ENCODE measurements around the gene SLC13A2.

The SLC13A2 gene

DNA sequence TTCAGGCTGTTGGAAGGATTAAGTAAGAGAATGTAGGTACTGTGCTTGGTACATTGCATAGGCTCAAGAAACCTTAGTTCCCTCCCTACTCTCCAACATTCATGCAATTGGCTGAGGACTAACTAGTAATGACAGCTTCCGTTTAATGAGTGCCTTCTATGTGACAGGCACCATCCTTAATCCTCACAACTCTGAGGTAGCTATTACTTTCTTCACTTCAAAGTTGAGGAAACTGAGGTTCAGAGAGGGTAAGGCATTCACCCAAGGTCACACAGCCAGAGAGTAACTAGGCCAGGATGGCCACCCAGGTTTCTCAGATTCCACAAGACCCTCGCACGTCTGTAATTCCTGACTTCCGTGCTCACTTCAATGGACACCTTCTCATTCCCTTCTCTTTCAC, 56.8 kb downstream of the SLC13A2 start:
- no peak overlapping the region for H3K4me3 ChIP-seq (ENCODE audit: low read depth, low read length)
- DNase-seq (ENCODE audit: low read depth): no peak
- TF ChIP-seq, protein P1, sequence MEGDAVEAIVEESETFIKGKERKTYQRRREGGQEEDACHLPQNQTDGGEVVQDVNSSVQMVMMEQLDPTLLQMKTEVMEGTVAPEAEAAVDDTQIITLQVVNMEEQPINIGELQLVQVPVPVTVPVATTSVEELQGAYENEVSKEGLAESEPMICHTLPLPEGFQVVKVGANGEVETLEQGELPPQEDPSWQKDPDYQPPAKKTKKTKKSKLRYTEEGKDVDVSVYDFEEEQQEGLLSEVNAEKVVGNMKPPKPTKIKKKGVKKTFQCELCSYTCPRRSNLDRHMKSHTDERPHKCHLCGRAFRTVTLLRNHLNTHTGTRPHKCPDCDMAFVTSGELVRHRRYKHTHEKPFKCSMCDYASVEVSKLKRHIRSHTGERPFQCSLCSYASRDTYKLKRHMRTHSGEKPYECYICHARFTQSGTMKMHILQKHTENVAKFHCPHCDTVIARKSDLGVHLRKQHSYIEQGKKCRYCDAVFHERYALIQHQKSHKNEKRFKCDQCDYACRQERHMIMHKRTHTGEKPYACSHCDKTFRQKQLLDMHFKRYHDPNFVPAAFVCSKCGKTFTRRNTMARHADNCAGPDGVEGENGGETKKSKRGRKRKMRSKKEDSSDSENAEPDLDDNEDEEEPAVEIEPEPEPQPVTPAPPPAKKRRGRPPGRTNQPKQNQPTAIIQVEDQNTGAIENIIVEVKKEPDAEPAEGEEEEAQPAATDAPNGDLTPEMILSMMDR (conservative IDR thresholded peaks at IDR 0.05; ENCODE audit: low read depth, low read length): no peak

DNA sequence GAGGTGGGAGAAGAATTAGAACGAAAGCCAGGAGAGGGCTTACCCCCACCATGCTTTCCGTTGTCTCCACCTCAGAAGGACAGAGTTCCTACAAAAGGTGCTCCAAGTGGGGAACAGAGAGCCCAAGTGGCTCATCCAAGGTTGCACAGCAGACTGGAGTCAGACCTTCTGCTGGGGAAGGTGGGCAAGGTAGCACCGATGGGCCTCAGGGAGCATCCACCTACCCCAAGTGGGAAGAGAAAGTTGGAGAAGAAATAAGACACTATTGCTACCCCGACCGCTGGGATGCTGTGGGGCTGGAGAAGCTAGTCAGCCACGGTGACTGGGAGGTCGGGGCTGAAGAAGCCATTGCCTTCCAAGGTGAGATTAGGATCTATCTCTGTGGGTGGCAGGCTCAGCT, 57.5 kb downstream of the SLC13A2 start:
- H3K4me3 ChIP-seq (ENCODE audit: low read depth, low read length): no peak overlapping the region
- DNase-seq (ENCODE audit: low read depth): no peak
- TF ChIP-seq, protein P1 (conservative IDR thresholded peaks at IDR 0.05; ENCODE audit: low read depth, low read length): no peak

DNA sequence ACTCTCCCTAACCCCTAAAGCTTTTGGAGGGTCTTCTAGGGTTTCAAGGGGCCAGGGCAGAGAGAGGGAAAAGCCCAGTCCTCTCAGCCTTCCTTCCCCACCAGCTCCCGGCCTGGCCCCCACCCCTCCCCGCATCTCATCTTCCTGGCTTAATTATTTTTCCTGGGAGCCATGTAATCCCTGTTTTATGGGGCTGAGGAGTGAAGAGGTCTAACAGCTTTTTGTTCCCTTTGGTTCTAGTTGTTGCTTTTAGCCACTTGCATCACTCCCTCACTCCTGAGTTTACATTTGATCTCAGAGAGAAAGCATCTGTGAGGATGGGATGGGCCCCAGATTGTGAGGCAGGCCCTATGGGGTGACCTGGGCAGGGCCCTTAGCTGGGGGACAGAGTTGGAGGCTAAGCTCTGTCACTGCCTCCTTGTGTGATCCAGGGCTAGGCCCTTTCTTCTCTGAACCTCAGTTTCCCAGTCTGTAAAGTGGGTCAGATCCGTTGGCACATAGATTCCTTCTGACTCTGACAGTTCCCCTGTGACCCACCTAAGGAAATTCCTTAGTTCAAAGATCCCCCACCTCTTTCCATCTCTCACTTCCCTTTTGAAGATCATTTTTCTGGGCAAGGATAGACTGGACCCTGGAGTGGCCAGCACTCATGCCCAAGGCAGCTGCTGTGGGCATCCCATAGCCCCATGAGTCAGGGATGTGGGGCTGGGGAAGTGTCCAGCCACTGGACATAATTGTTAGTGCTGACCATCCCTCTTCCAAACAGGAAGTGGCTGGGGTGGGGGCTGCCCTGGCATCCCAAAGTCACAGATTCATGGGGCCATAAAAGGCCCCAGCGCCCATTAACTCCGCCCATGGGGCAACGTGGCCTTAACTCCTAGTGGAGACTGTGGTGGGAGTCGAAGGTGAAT, 58.9 kb downstream of the SLC13A2 start:
- H3K4me3 ChIP-seq (ENCODE audit: low read depth, low read length): no peak overlapping the region
- TF ChIP-seq, protein P1 (conservative IDR thresholded peaks at IDR 0.05; ENCODE audit: low read depth, low read length): no peak
- DNase-seq (ENCODE audit: low read depth): no peak

DNA sequence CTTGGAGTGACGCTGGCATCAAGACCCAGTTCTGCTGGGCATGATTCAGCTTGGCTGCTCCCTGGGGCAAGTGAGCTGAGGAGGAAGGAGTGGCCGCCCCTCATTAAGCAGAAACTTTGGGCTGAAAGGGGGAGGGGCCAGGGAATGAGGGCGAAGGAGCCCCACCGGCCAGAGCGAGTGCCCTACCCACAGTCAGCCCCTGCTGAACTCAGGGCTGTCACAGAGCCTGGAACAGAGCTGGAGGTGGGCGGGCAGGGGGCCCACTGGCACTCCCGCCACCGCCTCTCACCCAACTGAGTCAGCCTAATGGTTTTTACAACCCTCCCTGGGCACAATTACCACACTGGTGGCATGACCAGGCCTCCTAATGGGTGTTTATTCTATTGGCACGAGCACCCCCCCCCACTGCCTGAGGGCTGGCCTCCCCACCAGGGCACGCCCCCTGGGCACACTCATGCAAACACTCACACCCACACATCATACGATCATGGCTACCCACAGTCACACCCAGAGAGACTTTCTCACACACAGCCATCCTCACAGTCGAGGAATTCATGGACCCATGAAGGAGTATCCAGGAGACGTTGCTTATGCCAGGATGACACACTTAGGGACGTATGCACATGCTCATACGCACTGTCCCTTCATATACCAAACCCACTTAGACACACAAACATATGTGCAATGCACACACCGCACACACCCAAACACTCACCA, 59.8 kb downstream of the SLC13A2 start:
- H3K4me3 ChIP-seq (ENCODE audit: low read depth, low read length): no peak overlapping the region
- DNase-seq (ENCODE audit: low read depth): no peak
- TF ChIP-seq, protein P1 (conservative IDR thresholded peaks at IDR 0.05; ENCODE audit: low read depth, low read length): no peak

DNA sequence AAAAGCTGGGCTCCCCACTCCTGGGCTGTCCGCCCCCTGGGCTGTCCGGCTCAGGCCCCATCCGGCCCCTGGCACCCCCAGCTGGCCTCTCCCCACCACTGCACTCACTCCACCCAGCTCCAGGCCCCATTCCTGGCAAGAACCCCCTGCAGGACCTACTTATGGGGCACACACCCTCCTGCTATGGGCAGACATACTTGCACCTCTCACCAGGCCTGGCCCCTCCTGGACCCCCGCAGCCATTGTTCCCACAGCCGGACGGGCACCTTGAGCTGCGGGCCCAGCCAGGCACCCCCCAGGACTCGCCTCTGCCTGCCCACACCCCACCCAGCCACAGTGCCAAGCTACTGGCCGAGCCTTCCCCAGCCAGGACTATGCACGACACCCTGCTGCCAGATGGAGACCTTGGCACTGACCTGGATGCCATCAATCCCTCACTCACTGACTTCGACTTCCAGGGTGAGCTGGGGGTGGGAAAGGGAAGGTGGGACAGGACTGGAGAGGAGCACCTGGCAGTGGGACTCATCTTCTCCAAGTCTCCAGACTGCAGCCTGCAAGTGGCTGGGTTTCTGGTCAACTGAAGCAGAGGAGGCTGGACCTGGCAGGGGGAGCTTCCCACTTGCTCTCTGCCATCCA, 61.4 kb downstream of the SLC13A2 start:
- TF ChIP-seq, protein P1 (conservative IDR thresholded peaks at IDR 0.05; ENCODE audit: low read depth, low read length): no peak
- no peak overlapping the region for H3K4me3 ChIP-seq (ENCODE audit: low read depth, low read length)
- DNase-seq (ENCODE audit: low read depth): no peak

DNA sequence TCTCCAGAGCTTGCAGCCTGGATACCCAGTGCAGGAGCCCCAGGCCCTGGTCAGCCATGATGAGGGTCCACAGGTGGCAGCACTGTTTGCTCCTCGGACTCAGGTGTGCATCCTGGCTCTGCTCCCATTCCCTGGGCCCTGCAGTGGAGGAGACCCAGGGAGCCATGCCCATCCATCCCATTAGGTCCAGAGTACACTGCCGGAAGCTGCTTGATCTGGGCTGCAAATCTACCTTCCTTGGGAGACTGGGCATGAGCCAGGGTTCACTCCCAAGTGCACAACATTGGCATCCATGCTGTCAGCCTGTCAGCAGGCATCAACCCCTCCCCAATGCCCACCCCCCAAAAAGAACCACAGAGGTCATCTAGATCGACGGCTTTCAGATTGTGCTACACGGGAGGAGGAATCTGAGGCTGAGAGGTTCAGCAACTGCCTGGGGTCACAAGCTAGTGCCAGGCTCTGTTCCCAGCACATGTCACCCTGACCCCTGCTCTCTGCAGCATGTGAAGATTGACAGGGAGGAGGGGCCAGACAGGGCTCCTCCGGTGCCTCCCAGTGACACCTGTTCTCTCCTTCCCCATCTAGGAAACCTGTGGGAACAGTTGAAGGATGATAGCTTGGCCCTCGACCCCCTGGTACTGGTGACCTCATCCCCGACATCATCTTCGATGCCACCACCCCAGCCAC, 63.2 kb downstream of the SLC13A2 start:
- TF ChIP-seq, protein P1 (conservative IDR thresholded peaks at IDR 0.05; ENCODE audit: low read depth, low read length): no peak
- no peak overlapping the region for H3K4me3 ChIP-seq (ENCODE audit: low read depth, low read length)
- DNase-seq (ENCODE audit: low read depth): no peak
